Amniotic epithelial cell (primary cell): ENCODE measurements around the gene BRPF1.

ENCODE experiments used
- DNase-seq: peaks from one replicate; pipeline ENCODE4 v3.0.0-alpha.2; 2010; ENCODE audit warnings: low read depth

BRPF1 gene

GRCh38 chr3:9786825-9787669 is 55.5 kb downstream of the BRPF1 start:
- no peak for DNase-seq

- no peak for DNase-seq
Observed at GRCh38 chr3:9787714-9788113, 56.2 kb downstream of the BRPF1 start.

- DNase-seq = no peak
Observed at GRCh38 chr3:9791127-9791526, 59.6 kb downstream of the BRPF1 start.

- DNase-seq = no peak
Observed at GRCh38 chr3:9791790-9792404, 60.4 kb downstream of the BRPF1 start.

GRCh38 chr3:9792405-9793160 is 61.0 kb downstream of the BRPF1 start, which contains the start of the genes ARPC4 and TADA3:
TSS of gene ARPC4 (plus strand) at chr3:9793082. CDS start at chr3:9793122, 40 bp downstream.
TSS of gene TADA3 (minus strand) at chr3:9792473. CDS start at chr3:9791466, 1,007 bp downstream.
- peak; percentile 96 for DNase-seq

GRCh38 chr3:9793161-9793781 is 61.7 kb downstream of the BRPF1 start:
- DNase-seq = peak; percentile 64

- no peak for DNase-seq
Observed at GRCh38 chr3:9794400-9794799, 62.9 kb downstream of the BRPF1 start.

GRCh38 chr3:9795207-9795606 is 63.7 kb downstream of the BRPF1 start:
- DNase-seq = no peak

- DNase-seq = no peak
Observed at GRCh38 chr3:9797196-9797945, 65.8 kb downstream of the BRPF1 start.
